DMS 273 (cell line): Measurements from ENCODE around the gene INSYN2B.
A peak's percentile ranks its signal among the peaks of the same experiment; 100 is the strongest.

Experiments
- DNase-seq: peaks from one replicate; lab custom pipeline; 2025; ENCODE audit not compliant: unreplicated experiment; lab: John Stamatoyannopoulos, UW

The INSYN2B gene

GRCh38 chr5:169895926-169896325 lies 84.4 kb downstream of the INSYN2B start:
- peak; percentile 63 for DNase-seq

GRCh38 chr5:169893571-169893970 lies 86.7 kb downstream of the INSYN2B start:
- no peak for DNase-seq

GRCh38 chr5:169893010-169893409 lies 87.3 kb downstream of the INSYN2B start:
- DNase-seq, result no peak

- DNase-seq, result no peak
Observed at GRCh38 chr5:169889572-169889971, 90.7 kb downstream of the INSYN2B start.

- no peak for DNase-seq
Observed at GRCh38 chr5:169886677-169887076, 93.6 kb downstream of the INSYN2B start.

GRCh38 chr5:169886033-169886432 lies 94.3 kb downstream of the INSYN2B start:
- no peak for DNase-seq

- DNase-seq, result no peak
Observed at GRCh38 chr5:169881702-169882303, 98.5 kb downstream of the INSYN2B start.

- DNase-seq, result no peak
Observed at GRCh38 chr5:169880785-169881184, 99.5 kb downstream of the INSYN2B start.

- DNase-seq, result no peak
Observed at GRCh38 chr5:169880012-169880663, 100.2 kb downstream of the INSYN2B start.

GRCh38 chr5:169876386-169876785 lies 103.9 kb downstream of the INSYN2B start:
- no peak for DNase-seq

- no peak for DNase-seq
Observed at GRCh38 chr5:169875731-169876130, 104.6 kb downstream of the INSYN2B start.

GRCh38 chr5:169875091-169875728 lies 105.1 kb downstream of the INSYN2B start:
- DNase-seq, result no peak

- no peak for DNase-seq
Observed at GRCh38 chr5:169874621-169875020, 105.7 kb downstream of the INSYN2B start.

GRCh38 chr5:169873642-169874041 lies 106.7 kb downstream of the INSYN2B start:
- DNase-seq, result no peak

GRCh38 chr5:169871826-169872490 lies 108.3 kb downstream of the INSYN2B start:
- DNase-seq, result no peak

GRCh38 chr5:169870211-169870610 lies 110.1 kb downstream of the INSYN2B start:
- no peak for DNase-seq

GRCh38 chr5:169869066-169869465 lies 111.2 kb downstream of the INSYN2B start:
- DNase-seq, result no peak

GRCh38 chr5:169867347-169867746 lies 112.9 kb downstream of the INSYN2B start:
- no peak for DNase-seq

GRCh38 chr5:169864483-169864882 lies 115.8 kb downstream of the INSYN2B start:
- no peak for DNase-seq

- DNase-seq, result no peak
Observed at GRCh38 chr5:169862391-169862811, 117.9 kb downstream of the INSYN2B start.

GRCh38 chr5:169861934-169862333 lies 118.4 kb downstream of the INSYN2B start:
- no peak for DNase-seq

- no peak for DNase-seq
Observed at GRCh38 chr5:169861433-169861832, 118.9 kb downstream of the INSYN2B start.
